HepG2 (cell line): ENCODE results near the gene GFER. TPM values are rescaled to one million over a fixed set of nuclear protein-coding genes. Genes with fewer than 3 reads are reported as not detected.
A peak's percentile ranks its signal among the peaks of the same experiment; 100 is the strongest.

ENCODE experiments used
- ARNT2 ChIP-seq: sonication (generic); formaldehyde crosslinking; IDR thresholded peaks from 2 replicates; pipeline ENCODE4 v1.8.0; 2022; ENCODE audit warnings: mild to moderate bottlenecking, low read depth, missing genetic modification reagents, moderate library complexity
- ARNTL ChIP-seq: sonication (generic); formaldehyde crosslinking; IDR thresholded peaks from 2 replicates; pipeline ENCODE4 v1.4.0; 2020; ENCODE audit warnings: mild to moderate bottlenecking, missing genetic modification reagents
- ATRX ChIP-seq: sonication (generic); formaldehyde crosslinking; IDR thresholded peaks from 2 replicates; pipeline ENCODE4 v1.4.0; 2020; ENCODE audit warnings: missing genetic modification reagents, borderline replicate concordance
- DR1 ChIP-seq: sonication (generic); formaldehyde crosslinking; IDR thresholded peaks from 2 replicates; pipeline ENCODE4 v1.8.0; 2021; ENCODE audit warnings: mild to moderate bottlenecking, missing genetic modification reagents, inconsistent platforms
- FOXA3 ChIP-seq: IDR thresholded peaks from 2 replicates; pipeline ENCODE4 v1.6.1; 2016; ENCODE audit warnings: missing genetic modification reagents, missing compliant biosample characterization
- HNF4G ChIP-seq, 2 experiments: sonication (generic) in 1 of 2; formaldehyde crosslinking in 1 of 2; IDR thresholded peaks; 2 replicates each; pipeline versions ENCODE4 v1.4.0 to v1.6.1; 2011 to 2020; ENCODE audit warnings: borderline replicate concordance in 2 of 2, low read depth in 2 of 2, mild to moderate bottlenecking in 2 of 2, low read length in 1 of 2, missing genetic modification reagents in 1 of 2, moderate library complexity in 1 of 2
- KLF12 ChIP-seq: sonication (generic); formaldehyde crosslinking; IDR thresholded peaks from 2 replicates; pipeline ENCODE4 v1.4.0; 2020; ENCODE audit warnings: missing genetic modification reagents, borderline replicate concordance
- MXD4 ChIP-seq: IDR thresholded peaks from 2 replicates; pipeline ENCODE4 v1.6.1; 2016; ENCODE audit warnings: mild to moderate bottlenecking, missing biosample characterization, missing genetic modification reagents
- SMAD9 ChIP-seq: sonication (generic); formaldehyde crosslinking; IDR thresholded peaks from 2 replicates; pipeline ENCODE4 v1.5.1; 2020; ENCODE audit warnings: mild to moderate bottlenecking, missing genetic modification reagents
- TAF15 ChIP-seq: fragments of 200-400 bp; formaldehyde crosslinking; IDR thresholded peaks from one replicate; pipeline ENCODE4 v1.6.1; 2018; ENCODE audit warnings: mild to moderate bottlenecking, low read depth, low read length; ENCODE audit not compliant: poor library complexity, severe bottlenecking
- ZFP37 ChIP-seq: sonication (generic); formaldehyde crosslinking; IDR thresholded peaks from 2 replicates; pipeline ENCODE4 v1.4.0; 2020; ENCODE audit warnings: missing genetic modification reagents, borderline replicate concordance
- ZNF138 ChIP-seq: sonication (generic); formaldehyde crosslinking; IDR thresholded peaks from 2 replicates; pipeline ENCODE4 v1.5.0; 2020; ENCODE audit warnings: mild to moderate bottlenecking, low read depth, missing genetic modification reagents
- ZNF234 ChIP-seq: sonication (generic); formaldehyde crosslinking; conservative IDR thresholded peaks from 2 replicates; pipeline ENCODE4 v1.5.1; 2020; ENCODE audit warnings: mild to moderate bottlenecking, missing genetic modification reagents
- ZNF337 ChIP-seq: sonication (generic); formaldehyde crosslinking; IDR thresholded peaks from 2 replicates; pipeline ENCODE4 v1.5.1; 2020; ENCODE audit warnings: missing genetic modification reagents, low read depth, mild to moderate bottlenecking, borderline replicate concordance
- ZNF572 ChIP-seq: sonication (generic); formaldehyde crosslinking; IDR thresholded peaks from 2 replicates; pipeline ENCODE4 v1.5.1; 2020; ENCODE audit warnings: mild to moderate bottlenecking, missing genetic modification reagents
- ZNF780A ChIP-seq: sonication (generic); formaldehyde crosslinking; IDR thresholded peaks from 2 replicates; pipeline ENCODE4 v1.8.0; 2022; ENCODE audit warnings: mild to moderate bottlenecking, missing genetic modification reagents, moderate library complexity
- ZNF878 ChIP-seq: sonication (generic); formaldehyde crosslinking; IDR thresholded peaks from 2 replicates; pipeline ENCODE4 v1.8.1; 2023; ENCODE audit warnings: mild to moderate bottlenecking, missing genetic modification reagents, moderate library complexity
- polyA plus RNA-seq, 8 experiments: library from polyadenylated mRNA; depleted of rRNA in 3 of 8; stranded (reverse) in 7 of 8; unstranded in 1 of 8; fragments of >200 nt; fragmentation: Illumina TruSeq in 4 of 8; extraction: Trizol in 4 of 8; gene quantifications; 2 replicates each; pipeline versions ENCODE4 v1.2.1 to v1.2.3, GENCODE V29; 2011 to 2016; ENCODE audit warnings: low read depth in 4 of 8, missing spikeins in 1 of 8, mixed read lengths in 1 of 8; ENCODE audit not compliant: insufficient read depth in 1 of 8
- total RNA-seq, 5 experiments: library from RNA; depleted of rRNA; stranded (reverse); fragments of >200 nt; fragmentation: Illumina TruSeq; extraction: Trizol; gene quantifications; 2 replicates each; pipeline ENCODE4 v1.2.3, GENCODE V29; 2016; ENCODE audit warnings: low read depth in 1 of 5
- TF ChIP-seq, protein P1 (sequence below): sonication (generic); formaldehyde crosslinking; IDR thresholded peaks from 2 replicates; pipeline ENCODE4 v1.4.0; 2020; ENCODE audit warnings: mild to moderate bottlenecking, missing genetic modification reagents
- TF ChIP-seq, protein P2 (sequence below): sonication (generic); formaldehyde crosslinking; IDR thresholded peaks from 2 replicates; pipeline ENCODE4 v1.4.0; 2020; ENCODE audit warnings: missing genetic modification reagents, borderline replicate concordance
- TF ChIP-seq, protein P3 (sequence below), 2 experiments: sonication (generic) in 1 of 2; formaldehyde crosslinking in 1 of 2; IDR thresholded peaks; 2 replicates each; pipeline versions ENCODE4 v1.4.0 to v1.6.1; 2018 to 2020; ENCODE audit warnings: missing genetic modification reagents in 2 of 2, borderline replicate concordance in 1 of 2, low read depth in 1 of 2, mild to moderate bottlenecking in 1 of 2, missing biosample characterization in 1 of 2

The GFER gene
- total and polyA plus RNA-seq, 2 of the 13 experiments (the other 11 are each of a cell fraction or from before 2014, with no cell fraction given): 28.6 to 71.7 TPM

DNA sequence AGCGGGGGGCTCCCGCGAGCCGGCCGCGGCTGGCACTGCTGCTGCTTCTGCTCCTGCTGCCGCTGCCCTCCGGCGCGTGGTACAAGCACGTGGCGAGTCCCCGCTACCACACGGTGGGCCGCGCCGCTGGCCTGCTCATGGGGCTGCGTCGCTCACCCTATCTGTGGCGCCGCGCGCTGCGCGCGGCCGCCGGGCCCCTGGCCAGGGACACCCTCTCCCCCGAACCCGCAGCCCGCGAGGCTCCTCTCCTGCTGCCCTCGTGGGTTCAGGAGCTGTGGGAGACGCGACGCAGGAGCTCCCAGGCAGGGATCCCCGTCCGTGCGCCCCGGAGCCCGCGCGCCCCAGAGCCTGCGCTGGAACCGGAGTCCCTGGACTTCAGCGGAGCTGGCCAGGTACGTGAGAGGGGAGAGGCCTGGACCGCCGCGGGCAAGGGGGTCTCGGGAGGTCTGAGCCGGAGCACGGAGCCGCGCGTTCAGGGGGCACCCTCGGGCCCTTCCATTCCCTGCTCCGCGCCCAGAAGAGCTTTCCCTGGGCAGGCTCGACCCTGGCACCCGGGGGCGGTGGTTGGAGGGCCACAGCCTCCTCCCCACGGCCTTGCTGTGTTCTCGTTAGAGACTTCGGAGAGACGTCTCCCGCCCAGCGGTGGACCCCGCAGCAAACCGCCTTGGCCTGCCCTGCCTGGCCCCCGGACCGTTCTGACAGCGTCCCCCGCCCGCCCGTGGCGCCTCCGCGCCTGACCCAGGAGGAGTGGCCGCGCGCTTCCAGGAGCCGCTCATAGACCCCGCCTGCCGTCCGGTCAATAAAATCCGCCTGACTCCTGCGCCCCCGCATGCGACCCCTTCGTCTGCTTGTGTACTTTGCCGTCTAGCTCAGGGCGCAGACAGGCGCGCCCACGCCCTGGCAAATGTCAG, 36.2 kb downstream of the GFER start (continued):
- TF ChIP-seq ZNF572 (CRISPR knock-in tag) (no peak), KLF12 (no peak), ARNT2 (CRISPR knock-in tag) (no peak; the same call in 1 of the 2 replicates), ZNF234 (CRISPR knock-in tag) (no peak), SMAD9 (no peak), FOXA3 (CRISPR knock-in tag) (0 out of 2 replicates have a peak, but pooled peaks have one; percentile 24), HNF4G (IDR thresholded peaks at IDR 0.05; ENCODE audit: borderline replicate concordance, low read depth, low read length) (no peak), HNF4G (CRISPR knock-in tag; IDR thresholded peaks at IDR 0.05; ENCODE audit: borderline replicate concordance, low read depth) (no peak), ZNF780A (no peak), ZFP37 (no peak), DR1 (no peak), ATRX (no peak), ZNF337 (CRISPR knock-in tag) (no peak), ARNTL (CRISPR knock-in tag) (0 out of 2 replicates have a peak, but pooled peaks have one; percentile 24), TAF15 (no peak), MXD4 (CRISPR knock-in tag) (no peak), ZNF138 (CRISPR knock-in tag) (no peak), ZNF878 (CRISPR knock-in tag) (no peak)
- TF ChIP-seq, protein P1, sequence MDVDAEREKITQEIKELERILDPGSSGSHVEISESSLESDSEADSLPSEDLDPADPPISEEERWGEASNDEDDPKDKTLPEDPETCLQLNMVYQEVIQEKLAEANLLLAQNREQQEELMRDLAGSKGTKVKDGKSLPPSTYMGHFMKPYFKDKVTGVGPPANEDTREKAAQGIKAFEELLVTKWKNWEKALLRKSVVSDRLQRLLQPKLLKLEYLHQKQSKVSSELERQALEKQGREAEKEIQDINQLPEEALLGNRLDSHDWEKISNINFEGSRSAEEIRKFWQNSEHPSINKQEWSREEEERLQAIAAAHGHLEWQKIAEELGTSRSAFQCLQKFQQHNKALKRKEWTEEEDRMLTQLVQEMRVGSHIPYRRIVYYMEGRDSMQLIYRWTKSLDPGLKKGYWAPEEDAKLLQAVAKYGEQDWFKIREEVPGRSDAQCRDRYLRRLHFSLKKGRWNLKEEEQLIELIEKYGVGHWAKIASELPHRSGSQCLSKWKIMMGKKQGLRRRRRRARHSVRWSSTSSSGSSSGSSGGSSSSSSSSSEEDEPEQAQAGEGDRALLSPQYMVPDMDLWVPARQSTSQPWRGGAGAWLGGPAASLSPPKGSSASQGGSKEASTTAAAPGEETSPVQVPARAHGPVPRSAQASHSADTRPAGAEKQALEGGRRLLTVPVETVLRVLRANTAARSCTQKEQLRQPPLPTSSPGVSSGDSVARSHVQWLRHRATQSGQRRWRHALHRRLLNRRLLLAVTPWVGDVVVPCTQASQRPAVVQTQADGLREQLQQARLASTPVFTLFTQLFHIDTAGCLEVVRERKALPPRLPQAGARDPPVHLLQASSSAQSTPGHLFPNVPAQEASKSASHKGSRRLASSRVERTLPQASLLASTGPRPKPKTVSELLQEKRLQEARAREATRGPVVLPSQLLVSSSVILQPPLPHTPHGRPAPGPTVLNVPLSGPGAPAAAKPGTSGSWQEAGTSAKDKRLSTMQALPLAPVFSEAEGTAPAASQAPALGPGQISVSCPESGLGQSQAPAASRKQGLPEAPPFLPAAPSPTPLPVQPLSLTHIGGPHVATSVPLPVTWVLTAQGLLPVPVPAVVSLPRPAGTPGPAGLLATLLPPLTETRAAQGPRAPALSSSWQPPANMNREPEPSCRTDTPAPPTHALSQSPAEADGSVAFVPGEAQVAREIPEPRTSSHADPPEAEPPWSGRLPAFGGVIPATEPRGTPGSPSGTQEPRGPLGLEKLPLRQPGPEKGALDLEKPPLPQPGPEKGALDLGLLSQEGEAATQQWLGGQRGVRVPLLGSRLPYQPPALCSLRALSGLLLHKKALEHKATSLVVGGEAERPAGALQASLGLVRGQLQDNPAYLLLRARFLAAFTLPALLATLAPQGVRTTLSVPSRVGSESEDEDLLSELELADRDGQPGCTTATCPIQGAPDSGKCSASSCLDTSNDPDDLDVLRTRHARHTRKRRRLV: no peak
- TF ChIP-seq, protein P2, sequence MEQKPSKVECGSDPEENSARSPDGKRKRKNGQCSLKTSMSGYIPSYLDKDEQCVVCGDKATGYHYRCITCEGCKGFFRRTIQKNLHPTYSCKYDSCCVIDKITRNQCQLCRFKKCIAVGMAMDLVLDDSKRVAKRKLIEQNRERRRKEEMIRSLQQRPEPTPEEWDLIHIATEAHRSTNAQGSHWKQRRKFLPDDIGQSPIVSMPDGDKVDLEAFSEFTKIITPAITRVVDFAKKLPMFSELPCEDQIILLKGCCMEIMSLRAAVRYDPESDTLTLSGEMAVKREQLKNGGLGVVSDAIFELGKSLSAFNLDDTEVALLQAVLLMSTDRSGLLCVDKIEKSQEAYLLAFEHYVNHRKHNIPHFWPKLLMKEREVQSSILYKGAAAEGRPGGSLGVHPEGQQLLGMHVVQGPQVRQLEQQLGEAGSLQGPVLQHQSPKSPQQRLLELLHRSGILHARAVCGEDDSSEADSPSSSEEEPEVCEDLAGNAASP (CRISPR knock-in tag): no peak
- TF ChIP-seq, protein P3, sequence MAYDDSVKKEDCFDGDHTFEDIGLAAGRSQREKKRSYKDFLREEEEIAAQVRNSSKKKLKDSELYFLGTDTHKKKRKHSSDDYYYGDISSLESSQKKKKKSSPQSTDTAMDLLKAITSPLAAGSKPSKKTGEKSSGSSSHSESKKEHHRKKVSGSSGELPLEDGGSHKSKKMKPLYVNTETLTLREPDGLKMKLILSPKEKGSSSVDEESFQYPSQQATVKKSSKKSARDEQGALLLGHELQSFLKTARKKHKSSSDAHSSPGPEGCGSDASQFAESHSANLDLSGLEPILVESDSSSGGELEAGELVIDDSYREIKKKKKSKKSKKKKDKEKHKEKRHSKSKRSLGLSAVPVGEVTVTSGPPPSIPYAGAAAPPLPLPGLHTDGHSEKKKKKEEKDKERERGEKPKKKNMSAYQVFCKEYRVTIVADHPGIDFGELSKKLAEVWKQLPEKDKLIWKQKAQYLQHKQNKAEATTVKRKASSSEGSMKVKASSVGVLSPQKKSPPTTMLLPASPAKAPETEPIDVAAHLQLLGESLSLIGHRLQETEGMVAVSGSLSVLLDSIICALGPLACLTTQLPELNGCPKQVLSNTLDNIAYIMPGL (CRISPR knock-in tag; IDR thresholded peaks at IDR 0.05; ENCODE audit: borderline replicate concordance in 1 of 2, low read depth in 1 of 2): 0 out of 4 replicates have a peak, but pooled peaks of 1 of the 2 experiments have one; percentile 22
